ENCODE data around the gene PAK5.

DNA sequence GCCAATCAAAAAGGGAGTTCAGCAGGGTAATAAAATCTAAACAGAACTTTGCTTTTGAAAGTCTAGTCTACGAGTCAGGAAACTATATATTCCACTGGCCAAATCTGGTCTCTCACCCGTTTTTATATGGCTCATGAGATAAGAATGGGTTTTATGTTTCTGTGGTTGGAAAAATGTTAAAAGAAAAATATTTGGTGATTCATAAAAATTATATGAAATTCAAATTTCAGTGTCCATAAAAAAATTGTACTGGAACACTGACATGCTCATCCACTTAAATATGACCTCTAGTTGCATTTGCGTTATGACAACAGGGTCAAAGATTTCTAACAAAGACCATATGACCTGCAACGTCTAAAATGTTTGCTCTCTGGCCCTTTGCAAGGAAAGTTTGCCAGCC lies 346.8 kb downstream of the PAK5 start:
- TF ChIP-seq EZH2 (IDR thresholded peaks at IDR 0.05; ENCODE audit: insufficient read depth, poor library complexity, severe bottlenecking) (no peak), EZH2phosphoT487 (IDR thresholded peaks at IDR 0.05; ENCODE audit: insufficient read depth, low read depth) (no peak)

All from GM23248 (cell line).